GM19328 (cell line): ENCODE results near the gene AKNA.

ENCODE experiments used
- ATAC-seq: cut with Tn5 transposase; IDR thresholded peaks from one replicate; pipeline ENCODE4 v1.9.1; 2021; ENCODE audit warnings: mild to moderate bottlenecking, moderate library complexity; ENCODE audit not compliant: unreplicated experiment

Gene AKNA

GRCh38 chr9:114366334-114367128, 21.3 kb downstream of the AKNA start:
- ATAC-seq = peak; percentile 48

- no peak for ATAC-seq
These were observed 22.6 kb downstream of the AKNA start for GRCh38 chr9:114365194-114365593.

GRCh38 chr9:114364134-114365041, 23.4 kb downstream of the AKNA start:
- ATAC-seq = no peak

GRCh38 chr9:114363424-114363823, 24.4 kb downstream of the AKNA start:
- ATAC-seq = no peak

GRCh38 chr9:114362394-114362793, 25.4 kb downstream of the AKNA start:
- ATAC-seq = no peak

- ATAC-seq = no peak
These were observed 26.2 kb downstream of the AKNA start for GRCh38 chr9:114361542-114361941.

GRCh38 chr9:114359801-114360200, 28.0 kb downstream of the AKNA start:
- ATAC-seq = no peak

GRCh38 chr9:114357911-114358328, 29.9 kb downstream of the AKNA start:
- no peak for ATAC-seq

- no peak for ATAC-seq
These were observed 30.4 kb downstream of the AKNA start for GRCh38 chr9:114357360-114357759.

- ATAC-seq = no peak
These were observed 31.0 kb downstream of the AKNA start for GRCh38 chr9:114356792-114357191.

- no peak for ATAC-seq
These were observed 32.0 kb downstream of the AKNA start for GRCh38 chr9:114355821-114356220.

GRCh38 chr9:114351932-114352331, 35.9 kb downstream of the AKNA start:
- ATAC-seq = no peak

GRCh38 chr9:114350636-114351401, 37.0 kb downstream of the AKNA start:
- ATAC-seq = no peak

GRCh38 chr9:114349713-114350480, 37.9 kb downstream of the AKNA start:
- ATAC-seq = no peak

GRCh38 chr9:114348906-114349482, 38.8 kb downstream of the AKNA start:
- ATAC-seq = peak; percentile 70

GRCh38 chr9:114348261-114348905, 39.4 kb downstream of the AKNA start:
- no peak for ATAC-seq

- no peak for ATAC-seq
These were observed 40.1 kb downstream of the AKNA start for GRCh38 chr9:114347675-114348074.

GRCh38 chr9:114346146-114346545, 41.6 kb downstream of the AKNA start:
- no peak for ATAC-seq

- no peak for ATAC-seq
These were observed 42.2 kb downstream of the AKNA start for GRCh38 chr9:114345493-114346065.
